SK-N-SH treated with all-trans-retinoic acid at 6 μM for 48 hours (cell line): ENCODE data around the gene CSF1R.

Experiments used
- ARNTL ChIP-seq: fragments of 450-650 bp; formaldehyde crosslinking; IDR thresholded peaks from 2 replicates; pipeline ENCODE4 v1.5.0; 2020; ENCODE audit warnings: low read depth, mild to moderate bottlenecking, moderate library complexity, borderline replicate concordance
- CSRNP3 ChIP-seq: fragments of 250-450 bp; sonication (Bioruptor Pico); IDR thresholded peaks from 2 replicates; pipeline ENCODE4 v1.5.1; 2021; ENCODE audit warnings: mild to moderate bottlenecking, moderate library complexity
- OSR1 ChIP-seq: fragments of 250-450 bp; sonication (Bioruptor Pico); IDR thresholded peaks from 2 replicates; pipeline ENCODE4 v1.8.0; 2022; ENCODE audit warnings: moderate library complexity, mild to moderate bottlenecking, inconsistent platforms
- PATZ1 ChIP-seq: fragments of 250-450 bp; sonication (Bioruptor Pico); IDR thresholded peaks from 2 replicates; pipeline ENCODE4 v1.8.0; 2020; ENCODE audit warnings: mild to moderate bottlenecking, moderate library complexity, borderline replicate concordance
- POU6F1 ChIP-seq: fragments of 250-450 bp; sonication (Bioruptor Pico); IDR thresholded peaks from 2 replicates; pipeline ENCODE4 v1.8.0; 2021; ENCODE audit warnings: low read depth, mild to moderate bottlenecking, moderate library complexity, borderline replicate concordance
- PPARA ChIP-seq: fragments of 250-450 bp; sonication (Bioruptor Pico); IDR thresholded peaks from 2 replicates; pipeline ENCODE4 v1.5.0; 2020; ENCODE audit warnings: mild to moderate bottlenecking, borderline replicate concordance
- ZFP30 ChIP-seq: fragments of 450-650 bp; formaldehyde crosslinking; IDR thresholded peaks from 2 replicates; pipeline ENCODE4 v1.5.0; 2022; ENCODE audit warnings: mild to moderate bottlenecking, moderate library complexity
- ZNF70 ChIP-seq: fragments of 450-650 bp; formaldehyde crosslinking; IDR thresholded peaks from 2 replicates; pipeline ENCODE4 v1.5.0; 2020; ENCODE audit warnings: mild to moderate bottlenecking, moderate library complexity
- ZNF8 ChIP-seq: fragments of 450-650 bp; formaldehyde crosslinking; IDR thresholded peaks from 2 replicates; pipeline ENCODE4 v1.5.0; 2020; ENCODE audit warnings: mild to moderate bottlenecking, moderate library complexity

DNA sequence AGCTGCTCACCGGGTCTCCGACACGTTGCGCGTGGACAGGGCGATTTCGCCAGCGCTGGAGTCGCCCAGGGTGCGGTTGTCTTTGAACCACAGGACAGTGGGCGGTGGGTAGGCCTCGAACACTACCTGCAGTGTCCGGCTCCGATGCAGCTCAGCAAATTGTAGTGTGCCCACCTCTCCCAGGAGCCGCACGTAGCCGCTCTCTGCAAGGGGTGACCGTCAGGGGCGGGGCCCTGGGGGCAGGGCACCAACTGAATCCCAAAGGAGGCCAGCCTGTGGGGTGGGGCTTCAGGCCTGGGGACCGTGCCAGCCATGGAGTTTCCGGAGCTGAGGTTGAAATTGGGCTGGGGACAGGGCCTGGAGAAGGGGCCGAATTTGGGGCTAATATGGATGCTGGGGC lies 46.4 kb upstream of the CSF1R start:
- no peak for TF ChIP-seq ZNF8 (CRISPR knock-in tag)
- TF ChIP-seq ARNTL (CRISPR knock-in tag): no peak
- TF ChIP-seq POU6F1 (CRISPR knock-in tag): no peak
- no peak for TF ChIP-seq ZNF70 (CRISPR knock-in tag)
- no peak for TF ChIP-seq ZFP30
- no peak for TF ChIP-seq PPARA (CRISPR knock-in tag)
- no peak for TF ChIP-seq PATZ1 (CRISPR knock-in tag)
- no peak for TF ChIP-seq CSRNP3 (CRISPR knock-in tag)
- TF ChIP-seq OSR1 (CRISPR knock-in tag): no peak
